Measurements from ENCODE around the gene TNRC6C. TPM values are rescaled to one million over a fixed set of nuclear protein-coding genes. Genes with fewer than 3 reads are reported as not detected.
A peak's percentile ranks its signal among the peaks of the same experiment; 100 is the strongest.
"Not testable (repeated sequence)": the region's sequence is repeated elsewhere in the genome, so short reads cannot be mapped to it uniquely, and the experiment has no call there.

TNRC6C gene
- total RNA-seq, 2 experiments from 2014 or later = 10.9 to 15.6 TPM

GRCh38 chr17:78132084-78132676, 173.7 kb downstream of the TNRC6C start:
- Mint-ChIP-seq H3K27ac (peak overlapping the region; percentile 54), H3K4me1 (ENCODE audit: low read depth) (peaks cover 58% of the 10 kb centered on the region), H3K36me3 (peaks cover 58% of the 10 kb centered on the region), H3K9me3 (no peaks in the 10 kb centered on the region), H3K27me3 (no peaks in the 10 kb centered on the region), H3K4me3 (peak overlapping the region; percentile 65)
- intact Hi-C loops (cut with micrococcal nuclease) = loop anchor here (5.0 kb wide), 2 partner anchors 35 to 55 kb away; partner anchors contain the start of genes AFMID, SYNGR2 and TK1
- ChIA-PET CTCF (interaction anchor here (0.7 to 6.6 kb wide), 4 partner anchors 9 to 47 kb away, joined by 3 to 99 read pairs (median 4); partner anchors contain the start of gene TMC6), POLR2A (interaction anchor here (1.1 to 1.6 kb wide), 2 partner anchors 10 to 37 kb away, joined by 3 to 5 read pairs; no protein-coding TSS in a partner anchor)
- peak; percentile 78 for DNase-seq

- peak overlapping the region; percentile 65 for H3K4me3 Mint-ChIP-seq
- H3K4me1 Mint-ChIP-seq (ENCODE audit: low read depth) = peaks cover 63% of the 10 kb centered on the region
- peak overlapping the region; percentile 54 for H3K27ac Mint-ChIP-seq
- peaks cover 57% of the 10 kb centered on the region for H3K36me3 Mint-ChIP-seq
- intact Hi-C loops (cut with micrococcal nuclease) = loop anchor here (5.0 kb wide), 2 partner anchors 35 to 55 kb away; partner anchors contain the start of genes AFMID, SYNGR2 and TK1
- ChIA-PET POLR2A (interaction anchor here (1.5 kb wide), 2 partner anchors 10 to 54 kb away, joined by 3 to 7 read pairs; partner anchors contain the start of genes AFMID and TK1), CTCF (interaction anchor here (1.1 to 6.6 kb wide), 3 partner anchors 9 to 19 kb away, joined by 5 to 99 read pairs (median 60); partner anchors contain the start of gene TMC6)
- no peaks in the 10 kb centered on the region for H3K27me3 Mint-ChIP-seq
- DNase-seq = no peak
- H3K9me3 Mint-ChIP-seq = no peaks in the 10 kb centered on the region
Observed at GRCh38 chr17:78132767-78133178, 174.3 kb downstream of the TNRC6C start.

GRCh38 chr17:78133179-78133951, 174.9 kb downstream of the TNRC6C start:
- CTCF ChIA-PET = interaction anchor here (1.0 to 6.6 kb wide), 10 partner anchors 9 to 289 kb away, joined by 3 to 99 read pairs (median 7); partner anchors contain the start of genes AFMID, TK1 and TMC6
- POLR2A ChIA-PET = interaction anchor here (0.9 to 1.8 kb wide), 4 partner anchors 8 to 53 kb away, joined by 3 to 7 read pairs (median 5); partner anchors contain the start of genes AFMID and TK1
- H3K4me1 Mint-ChIP-seq (ENCODE audit: low read depth) = peaks cover 68% of the 10 kb centered on the region
- no peaks in the 10 kb centered on the region for H3K9me3 Mint-ChIP-seq
- DNase-seq = no peak
- no peaks in the 10 kb centered on the region for H3K27me3 Mint-ChIP-seq
- peak overlapping the region; percentile 65 for H3K4me3 Mint-ChIP-seq
- peak overlapping the region; percentile 54 for H3K27ac Mint-ChIP-seq
- peaks cover 56% of the 10 kb centered on the region for H3K36me3 Mint-ChIP-seq
- intact Hi-C loops (cut with micrococcal nuclease) = loop anchor here (5.0 kb wide), 2 partner anchors 34 to 54 kb away; partner anchors contain the start of genes AFMID, SYNGR2 and TK1

GRCh38 chr17:78133971-78134898, 175.7 kb downstream of the TNRC6C start:
- peak overlapping the region; percentile 65 for H3K4me3 Mint-ChIP-seq
- no peaks in the 10 kb centered on the region for H3K9me3 Mint-ChIP-seq
- peak; percentile 87 for DNase-seq
- H3K27ac Mint-ChIP-seq = peak overlapping the region; percentile 54
- CTCF ChIA-PET = interaction anchor here (1.0 to 6.6 kb wide), 13 partner anchors 8 to 288 kb away, joined by 3 to 99 read pairs (median 5); partner anchors contain the start of genes AFMID, TK1 and TMC6
- POLR2A ChIA-PET = interaction anchor here (0.9 to 1.8 kb wide), 5 partner anchors 8 to 52 kb away, joined by 3 to 7 read pairs (median 3); partner anchors contain the start of genes AFMID and TK1
- peaks cover 58% of the 10 kb centered on the region for H3K36me3 Mint-ChIP-seq
- H3K27me3 Mint-ChIP-seq = no peaks in the 10 kb centered on the region
- intact Hi-C loops (cut with micrococcal nuclease) = loop anchor here (1.0 to 5.0 kb wide), 4 partner anchors 13 to 53 kb away; partner anchors contain the start of genes AFMID, SYNGR2 and TK1
- peaks cover 70% of the 10 kb centered on the region for H3K4me1 Mint-ChIP-seq (ENCODE audit: low read depth)

- Mint-ChIP-seq H3K4me3 (no peak overlapping the region), H3K36me3 (peaks cover 61% of the 10 kb centered on the region), H3K4me1 (ENCODE audit: low read depth) (peaks cover 67% of the 10 kb centered on the region), H3K27ac (peak overlapping the region; percentile 5), H3K9me3 (no peaks in the 10 kb centered on the region), H3K27me3 (no peaks in the 10 kb centered on the region)
- DNase-seq = no peak
- ChIA-PET POLR2A (interaction anchor here (0.6 to 1.8 kb wide), 5 partner anchors 10 to 34 kb away, joined by 3 to 7 read pairs (median 3); partner anchors contain the start of gene SYNGR2), CTCF (interaction anchor here (0.9 to 6.6 kb wide), 12 partner anchors 10 to 287 kb away, joined by 3 to 99 read pairs (median 6); partner anchors contain the start of genes AFMID, TK1 and TMC6)
- intact Hi-C loops (cut with micrococcal nuclease) = loop anchor here (1.0 to 5.0 kb wide), 4 partner anchors 14 to 52 kb away; partner anchors contain the start of genes AFMID, SYNGR2 and TK1
Observed at GRCh38 chr17:78134899-78135385, 176.4 kb downstream of the TNRC6C start.

GRCh38 chr17:78135858-78136500, 177.5 kb downstream of the TNRC6C start:
- H3K9me3 Mint-ChIP-seq = no peaks in the 10 kb centered on the region
- intact Hi-C loops (cut with micrococcal nuclease) = no loop called here
- ChIA-PET POLR2A (interaction anchor here (0.9 to 1.5 kb wide), 4 partner anchors 15 to 41 kb away, joined by 3 to 5 read pairs (median 3); partner anchors contain the start of gene SYNGR2), CTCF (interaction anchor here (0.9 to 6.6 kb wide), 8 partner anchors 9 to 115 kb away, joined by 3 to 99 read pairs (median 6); partner anchors contain the start of gene TMC6)
- H3K36me3 Mint-ChIP-seq = peaks cover 61% of the 10 kb centered on the region
- H3K4me3 Mint-ChIP-seq = no peak overlapping the region
- H3K27ac Mint-ChIP-seq = peak overlapping the region; percentile 57
- H3K4me1 Mint-ChIP-seq (ENCODE audit: low read depth) = peaks cover 65% of the 10 kb centered on the region
- no peaks in the 10 kb centered on the region for H3K27me3 Mint-ChIP-seq
- DNase-seq = no peak

- peak; percentile 64 for DNase-seq
- ChIA-PET POLR2A (interaction anchor here (1.5 to 1.8 kb wide), 2 partner anchors 12 to 39 kb away, joined by 5 read pairs; no protein-coding TSS in a partner anchor), CTCF (interaction anchor here (0.7 to 6.6 kb wide), 15 partner anchors 14 to 118 kb away, joined by 3 to 99 read pairs (median 3); partner anchors contain the start of gene TMC6)
- H3K4me1 Mint-ChIP-seq (ENCODE audit: low read depth) = peaks cover 75% of the 10 kb centered on the region
- peaks cover 70% of the 10 kb centered on the region for H3K36me3 Mint-ChIP-seq
- no peaks in the 10 kb centered on the region for H3K27me3 Mint-ChIP-seq
- intact Hi-C loops (cut with micrococcal nuclease) = no loop called here
- H3K27ac Mint-ChIP-seq = peak overlapping the region; percentile 71
- H3K9me3 Mint-ChIP-seq = no peaks in the 10 kb centered on the region
- no peak overlapping the region for H3K4me3 Mint-ChIP-seq
Observed at GRCh38 chr17:78137392-78138203, 179.1 kb downstream of the TNRC6C start.

GRCh38 chr17:78138204-78139060, 179.9 kb downstream of the TNRC6C start:
- DNase-seq = no peak
- intact Hi-C loops (cut with micrococcal nuclease) = no loop called here
- Mint-ChIP-seq H3K9me3 (no peaks in the 10 kb centered on the region), H3K27ac (peak overlapping the region; percentile 13), H3K4me3 (no peak overlapping the region), H3K4me1 (ENCODE audit: low read depth) (peaks cover 69% of the 10 kb centered on the region), H3K27me3 (no peaks in the 10 kb centered on the region), H3K36me3 (peaks cover 63% of the 10 kb centered on the region)
- ChIA-PET POLR2A (interaction anchor here (1.8 kb wide), 1 partner anchor 13 kb away, joined by 5 read pairs; no protein-coding TSS in a partner anchor), CTCF (interaction anchor here (1.0 to 6.6 kb wide), 7 partner anchors 15 to 112 kb away, joined by 3 to 99 read pairs (median 3); partner anchors contain the start of gene TMC6)

GRCh38 chr17:78139861-78140168, 181.3 kb downstream of the TNRC6C start:
- Mint-ChIP-seq H3K36me3 (peaks cover 50% of the 10 kb centered on the region), H3K27ac (peak overlapping the region; percentile 63), H3K4me1 (ENCODE audit: low read depth) (peaks cover 58% of the 10 kb centered on the region), H3K4me3 (peak overlapping the region; percentile 31)
- not testable (repeated sequence) for H3K27me3 Mint-ChIP-seq, DNase-seq, H3K9me3 Mint-ChIP-seq
- intact Hi-C loops (cut with micrococcal nuclease) = loop anchor here (1.0 kb wide), 1 partner anchor 10 kb away; the partner anchor contains the start of gene TMC8
- ChIA-PET CTCF (interaction anchor here (1.0 to 2.9 kb wide), 2 partner anchors 10 to 37 kb away, joined by 7 to 13 read pairs; partner anchors contain the start of gene TMC8), POLR2A (interaction anchor here (0.7 to 1.5 kb wide), 10 partner anchors 10 to 47 kb away, joined by 3 to 7 read pairs (median 5); partner anchors contain the start of gene TK1)
